Fibroblast of lung (primary cell): ENCODE results near the gene LRRC3. TPM values are rescaled to one million over a fixed set of nuclear protein-coding genes. Genes with fewer than 3 reads are reported as not detected.

ENCODE experiments used
- DNase-seq, 2 donors: peaks; one replicate each; pipeline versions ENCODE4 v3.0.0 to v3.0.0-alpha.2; 2010; ENCODE audit warnings: low read depth in 2 of 2
- H2AFZ ChIP-seq: 2 replicates; pipeline ENCODE4 v1.5.1; 2012; ENCODE audit warnings: low read length, control low read depth, inconsistent platforms
- H3K27ac ChIP-seq: 2 replicates; pipeline ENCODE4 v1.5.1; 2011; ENCODE audit warnings: low read length, control low read depth; ENCODE audit not compliant: insufficient read depth
- H3K27me3 ChIP-seq: 2 replicates; pipeline ENCODE4 v1.5.1; 2011; ENCODE audit warnings: mild to moderate bottlenecking, low read length; ENCODE audit not compliant: control insufficient read depth, insufficient read depth
- H3K36me3 ChIP-seq: 2 replicates; pipeline ENCODE4 v1.5.1; 2011; ENCODE audit warnings: low read length; ENCODE audit not compliant: control insufficient read depth, insufficient read depth
- H3K4me1 ChIP-seq: 2 replicates; pipeline ENCODE4 v1.5.1; 2011; ENCODE audit warnings: low read length; ENCODE audit not compliant: control insufficient read depth, insufficient read depth; ENCODE audit errors: extremely low read depth
- H3K4me2 ChIP-seq: 2 replicates; pipeline ENCODE4 v1.5.1; 2011; ENCODE audit warnings: low read length, control low read depth; ENCODE audit not compliant: insufficient read depth; ENCODE audit errors: extremely low read depth
- H3K4me3 ChIP-seq, 4 experiments: fragments of 200-600 bp in 1 of 4; sonication (generic) in 1 of 4; replicated peaks in 1 of 4; 2 replicates each; pipeline ENCODE4 v1.5.1; 2011 to 2016; ENCODE audit warnings: low read length in 4 of 4, low read depth in 3 of 4, mild to moderate bottlenecking in 3 of 4, control low read depth in 2 of 4, inconsistent platforms in 1 of 4, mixed read lengths in 1 of 4; ENCODE audit not compliant: insufficient read depth in 1 of 4; ENCODE audit errors: control extremely low read depth in 1 of 4
- H3K79me2 ChIP-seq: 2 replicates; pipeline ENCODE4 v1.5.1; 2012; ENCODE audit warnings: mild to moderate bottlenecking, low read length, inconsistent platforms; ENCODE audit not compliant: control insufficient read depth, insufficient read depth
- H3K9ac ChIP-seq: 2 replicates; pipeline ENCODE4 v1.5.1; 2011; ENCODE audit warnings: mild to moderate bottlenecking, low read length, control low read depth; ENCODE audit not compliant: insufficient read depth
- H3K9me3 ChIP-seq: 2 replicates; pipeline ENCODE4 v1.5.1; 2012; ENCODE audit warnings: low read depth, low read length; ENCODE audit not compliant: control insufficient read depth, insufficient read depth
- H4K20me1 ChIP-seq: 2 replicates; pipeline ENCODE4 v1.5.1; 2011; ENCODE audit warnings: low read length; ENCODE audit not compliant: control insufficient read depth, insufficient read depth; ENCODE audit errors: extremely low read depth
- CTCF ChIP-seq, 2 donors: IDR thresholded peaks in 1 of 2; conservative IDR thresholded peaks in 1 of 2; 1 replicate in 1 of 2; 2 replicates in 1 of 2; pipeline ENCODE4 v1.5.1; 2011 to 2012; ENCODE audit warnings: low read length in 2 of 2, control low read depth in 1 of 2, inconsistent platforms in 1 of 2, low read depth in 1 of 2, mild to moderate bottlenecking in 1 of 2
- EZH2 ChIP-seq: IDR thresholded peaks from 2 replicates; pipeline ENCODE4 v1.5.1; 2012; ENCODE audit warnings: low read length, control low read depth, mild to moderate bottlenecking; ENCODE audit errors: missing control alignments
- polyA plus RNA-seq, 2 donors: library from polyadenylated mRNA; depleted of rRNA in 1 of 2; stranded (reverse) in 1 of 2; unstranded in 1 of 2; fragments of >200 nt; gene quantifications; 2 replicates each; pipeline ENCODE4 v1.2.1, GENCODE V29; 2011 to 2012; ENCODE audit warnings: missing spikeins in 1 of 2
- total RNA-seq: library from RNA; depleted of rRNA; stranded (reverse); fragments of >200 nt; gene quantifications from 2 replicates; pipeline ENCODE4 v1.2.1, GENCODE V29; 2014

Gene LRRC3
- total and polyA plus RNA-seq, 2 donors (not counting 1 experiment from before 2014, with no cell fraction given) = 0.50 to 0.52 TPM

GRCh38 chr21:44448651-44449131 is 6.6 kb upstream of the LRRC3 start:
- Histone ChIP-seq H3K27me3 (no peaks in the 10 kb centered on the region), H3K79me2 (no peaks in the 10 kb centered on the region)

GRCh38 chr21:44449473-44450363 is 5.6 kb upstream of the LRRC3 start:
- no peak overlapping the region for H3K4me3 ChIP-seq

More at GRCh38 chr21:44448651-44449131, 6.6 kb upstream of the LRRC3 start:
- Histone ChIP-seq H2AFZ (no peak overlapping the region), H3K4me1 (no peaks in the 10 kb centered on the region), H3K4me2 (no peak overlapping the region), H3K9ac (no peak overlapping the region), H3K9me3 (no peaks in the 10 kb centered on the region), H3K4me3 (no peak overlapping the region), H3K27ac (no peak overlapping the region), H3K36me3 (no peaks in the 10 kb centered on the region), H4K20me1 (no peaks in the 10 kb centered on the region)
- no peak for DNase-seq
- TF ChIP-seq CTCF (conservative IDR thresholded peaks at IDR 0.05 in 1 of 2, IDR thresholded peaks at IDR 0.05 in 1 of 2; ENCODE audit: low read depth in 1 of 2, low read length in 2 of 2) = no peak
- TF ChIP-seq EZH2 = no peak

More at GRCh38 chr21:44449473-44450363, 5.6 kb upstream of the LRRC3 start:
- no peaks in the 10 kb centered on the region for H3K79me2 ChIP-seq
- no peak for TF ChIP-seq CTCF (conservative IDR thresholded peaks at IDR 0.05 in 1 of 2, IDR thresholded peaks at IDR 0.05 in 1 of 2; ENCODE audit: low read depth in 1 of 2, low read length in 2 of 2)
- no peak for TF ChIP-seq EZH2
- H3K9ac ChIP-seq = no peak overlapping the region
- no peaks in the 10 kb centered on the region for H3K9me3 ChIP-seq
- H3K4me1 ChIP-seq = no peaks in the 10 kb centered on the region
- H3K4me2 ChIP-seq = no peak overlapping the region
- no peaks in the 10 kb centered on the region for H3K36me3 ChIP-seq
- H3K27ac ChIP-seq = no peak overlapping the region
- H3K27me3 ChIP-seq = no peaks in the 10 kb centered on the region
- H4K20me1 ChIP-seq = no peaks in the 10 kb centered on the region
- peak in 1 of 2 donors; percentile 4 for DNase-seq
- no peak overlapping the region for H2AFZ ChIP-seq
